Measurements from ENCODE around the gene ADAD2.

The ADAD2 gene

GRCh38 chr16:84205976-84206691 is 15.2 kb downstream of the ADAD2 start:
- no peak overlapping the region for H3K4me3 ChIP-seq (ENCODE audit: control insufficient read depth, low read depth, low read length)
- no peak for DNase-seq (ENCODE audit: low read depth)
- no peak for TF ChIP-seq CTCF (IDR thresholded peaks at IDR 0.05; ENCODE audit: control insufficient read depth, insufficient read depth, low read depth, low read length, missing control alignments)

GRCh38 chr16:84207251-84207650 is 16.3 kb downstream of the ADAD2 start:
- no peak for TF ChIP-seq CTCF (IDR thresholded peaks at IDR 0.05; ENCODE audit: control insufficient read depth, insufficient read depth, low read depth, low read length, missing control alignments)
- DNase-seq (ENCODE audit: low read depth) = no peak
- H3K4me3 ChIP-seq (ENCODE audit: control insufficient read depth, low read depth, low read length) = no peak overlapping the region

GRCh38 chr16:84207879-84208278 is 16.9 kb downstream of the ADAD2 start:
- no peak overlapping the region for H3K4me3 ChIP-seq (ENCODE audit: control insufficient read depth, low read depth, low read length)
- DNase-seq (ENCODE audit: low read depth) = no peak
- TF ChIP-seq CTCF (IDR thresholded peaks at IDR 0.05; ENCODE audit: control insufficient read depth, insufficient read depth, low read depth, low read length, missing control alignments) = no peak

- TF ChIP-seq CTCF (IDR thresholded peaks at IDR 0.05; ENCODE audit: control insufficient read depth, insufficient read depth, low read depth, low read length, missing control alignments) = no peak
Observed at GRCh38 chr16:84209989-84210388, 19.0 kb downstream of the ADAD2 start.

GRCh38 chr16:84212154-84212553 is 21.2 kb downstream of the ADAD2 start:
- no peak overlapping the region for H3K4me3 ChIP-seq (ENCODE audit: control insufficient read depth, low read depth, low read length)
- TF ChIP-seq CTCF (IDR thresholded peaks at IDR 0.05; ENCODE audit: control insufficient read depth, insufficient read depth, low read depth, low read length, missing control alignments) = no peak
- no peak for DNase-seq (ENCODE audit: low read depth)

More at GRCh38 chr16:84209989-84210388, 19.0 kb downstream of the ADAD2 start:
- no peak for DNase-seq (ENCODE audit: low read depth)
- H3K4me3 ChIP-seq (ENCODE audit: control insufficient read depth, low read depth, low read length) = no peak overlapping the region

- DNase-seq (ENCODE audit: low read depth) = no peak
- H3K4me3 ChIP-seq (ENCODE audit: control insufficient read depth, low read depth, low read length) = no peak overlapping the region
- no peak for TF ChIP-seq CTCF (IDR thresholded peaks at IDR 0.05; ENCODE audit: control insufficient read depth, insufficient read depth, low read depth, low read length, missing control alignments)
Observed at GRCh38 chr16:84212631-84213030, 21.7 kb downstream of the ADAD2 start.
